IMR-90 (cell line): ENCODE measurements around the gene IRAK1. TPM values are rescaled to one million over a fixed set of nuclear protein-coding genes. Genes with fewer than 3 reads are reported as not detected.

ENCODE experiments used
- ATAC-seq: fragments of 200-7000 bp; cut with Tn5 transposase; 2 replicates; pipeline ENCODE4 v1.9.1; 2020; ENCODE audit warnings: low read depth, mild to moderate bottlenecking, moderate library complexity
- BruUV-seq: library from RNA; stranded (reverse); fragments of 400-500 nt; replicated peaks from 2 replicates; lab custom pipeline; 2021; lab: Mats Ljungman, UMichigan
- CTCF ChIA-PET: fragments of 300-600 bp; formaldehyde crosslinking; extraction: SDS; loops from one replicate; lab custom pipeline; 2021; ENCODE audit warnings: antibody characterized with exemption; lab: Yijun Ruan, JAX
- POLR2A ChIA-PET: fragments of 300-600 bp; sonication (Branson Sonifier 250); formaldehyde crosslinking; loops from one replicate; lab custom pipeline; 2022; ENCODE audit warnings: antibody characterized with exemption; ENCODE audit not compliant: unreplicated experiment; lab: Charles Lee
- DNase-seq: peaks from one replicate; pipeline ENCODE4 v3.0.0; 2013
- H2AFZ ChIP-seq: replicated peaks from 2 replicates; pipeline ENCODE3; 2013; ENCODE audit warnings: low read length, mild to moderate bottlenecking; ENCODE audit not compliant: poor library complexity
- H2AK5ac ChIP-seq: 2 replicates; pipeline ENCODE4 v1.6.1; 2013; ENCODE audit warnings: low read depth, low read length, inconsistent platforms
- H2AK9ac ChIP-seq: replicated peaks from 2 replicates; pipeline ENCODE3; 2013; ENCODE audit warnings: mild to moderate bottlenecking, low read depth, low read length, moderate library complexity; ENCODE audit not compliant: poor library complexity
- H2BK120ac ChIP-seq: 2 replicates; pipeline ENCODE4 v1.6.1; 2013; ENCODE audit warnings: low read depth, low read length, inconsistent platforms
- H2BK15ac ChIP-seq: 3 replicates; pipeline ENCODE4 v1.6.1; 2013; ENCODE audit warnings: low read depth, low read length, inconsistent platforms
- H2BK20ac ChIP-seq: 2 replicates; pipeline ENCODE4 v1.6.1; 2013; ENCODE audit warnings: low read depth, mild to moderate bottlenecking, inconsistent platforms, low read length, moderate library complexity
- H2BK5ac ChIP-seq: 2 replicates; pipeline ENCODE4 v1.6.1; 2013; ENCODE audit warnings: mild to moderate bottlenecking, low read depth, low read length, inconsistent platforms; ENCODE audit not compliant: poor library complexity, severe bottlenecking
- H3K14ac ChIP-seq: replicated peaks from 2 replicates; pipeline ENCODE4 v1.6.1; 2013; ENCODE audit warnings: low read depth, low read length, inconsistent platforms
- H3K18ac ChIP-seq: 2 replicates; pipeline ENCODE4 v1.6.1; 2013; ENCODE audit warnings: low read depth, low read length, control low read depth
- H3K23ac ChIP-seq: 2 replicates; pipeline ENCODE4 v1.6.1; 2013; ENCODE audit warnings: low read depth, low read length, inconsistent platforms
- H3K27ac ChIP-seq: 2 replicates; pipeline ENCODE4 v1.5.1; 2013; ENCODE audit warnings: mild to moderate bottlenecking, control low read depth, low read length; ENCODE audit not compliant: insufficient read depth
- H3K27me3 ChIP-seq: 2 replicates; pipeline ENCODE4 v1.6.1; 2013; ENCODE audit warnings: low read length; ENCODE audit not compliant: control insufficient read depth, insufficient read depth
- H3K36me3 ChIP-seq: 2 replicates; pipeline ENCODE4 v1.6.1; 2013; ENCODE audit warnings: low read length, mixed read lengths; ENCODE audit not compliant: control insufficient read depth, insufficient read depth
- H3K4ac ChIP-seq: 2 replicates; pipeline ENCODE4 v1.6.1; 2013; ENCODE audit warnings: low read depth, low read length, inconsistent platforms
- H3K4me1 ChIP-seq: 2 replicates; pipeline ENCODE4 v1.6.1; 2013; ENCODE audit warnings: low read length, mixed read lengths; ENCODE audit not compliant: control insufficient read depth, insufficient read depth
- H3K4me2 ChIP-seq: 2 replicates; pipeline ENCODE4 v1.6.1; 2013; ENCODE audit warnings: low read depth, mild to moderate bottlenecking, control low read depth, low read length, moderate library complexity
- H3K4me3 ChIP-seq: 2 replicates; pipeline ENCODE4 v1.5.1; 2013; ENCODE audit warnings: low read depth, mild to moderate bottlenecking, control low read depth, low read length, moderate library complexity; ENCODE audit not compliant: insufficient read depth
- H3K56ac ChIP-seq: 2 replicates; pipeline ENCODE4 v1.6.1; 2013; ENCODE audit warnings: low read length, inconsistent platforms; ENCODE audit not compliant: insufficient read depth; ENCODE audit errors: extremely low read depth
- H3K79me1 ChIP-seq, 2 experiments: 2 replicates each; pipeline ENCODE4 v1.6.1; 2013; ENCODE audit warnings: low read length in 2 of 2, inconsistent platforms in 1 of 2, low read depth in 1 of 2
- H3K9ac ChIP-seq: 2 replicates; pipeline ENCODE4 v1.6.1; 2013; ENCODE audit warnings: low read depth, low read length, control low read depth
- H3K9me1 ChIP-seq: 2 replicates; pipeline ENCODE4 v1.6.1; 2013; ENCODE audit warnings: low read length, inconsistent platforms; ENCODE audit not compliant: insufficient read depth
- H3K9me3 ChIP-seq: 2 replicates; pipeline ENCODE4 v1.6.1; 2013; ENCODE audit warnings: low read length; ENCODE audit not compliant: control insufficient read depth, insufficient read depth
- H4K20me1 ChIP-seq: 2 replicates; pipeline ENCODE4 v1.6.1; 2013; ENCODE audit warnings: low read length, inconsistent platforms; ENCODE audit not compliant: insufficient read depth
- H4K5ac ChIP-seq: 2 replicates; pipeline ENCODE4 v1.6.1; 2013; ENCODE audit warnings: mild to moderate bottlenecking, low read depth, low read length, control low read depth
- H4K8ac ChIP-seq, 2 experiments: 2 replicates each; pipeline ENCODE4 v1.6.1; 2013; ENCODE audit warnings: low read depth in 2 of 2, low read length in 2 of 2, control low read depth in 1 of 2, inconsistent platforms in 1 of 2
- H4K91ac ChIP-seq: 2 replicates; pipeline ENCODE4 v1.6.1; 2013; ENCODE audit warnings: low read depth, low read length, inconsistent platforms; ENCODE audit not compliant: insufficient read depth
- BHLHE40 ChIP-seq: fragments of 150-350 bp; IDR thresholded peaks from 2 replicates; pipeline ENCODE4 v1.6.1; 2016; ENCODE audit warnings: mild to moderate bottlenecking, low read depth, low read length
- CEBPB ChIP-seq: IDR thresholded peaks from 2 replicates; pipeline ENCODE4 v1.6.1; 2012; ENCODE audit warnings: low read depth, low read length, improper control_type of control experiment
- CHD1 ChIP-seq: IDR thresholded peaks from 2 replicates; pipeline ENCODE4 v1.6.1; 2012; ENCODE audit warnings: low read depth, low read length, improper control_type of control experiment
- FOS ChIP-seq: fragments of 150-350 bp; IDR thresholded peaks from 2 replicates; pipeline ENCODE4 v1.6.1; 2016; ENCODE audit warnings: low read depth, low read length
- MAFK ChIP-seq: IDR thresholded peaks from 2 replicates; pipeline ENCODE4 v1.6.1; 2012; ENCODE audit warnings: low read depth, low read length, improper control_type of control experiment
- MAZ ChIP-seq: IDR thresholded peaks from 2 replicates; pipeline ENCODE4 v1.6.1; 2012; ENCODE audit warnings: low read depth, mild to moderate bottlenecking, low read length, improper control_type of control experiment, moderate library complexity, borderline replicate concordance
- MXI1 ChIP-seq: IDR thresholded peaks from 2 replicates; pipeline ENCODE4 v1.6.1; 2012; ENCODE audit warnings: low read depth, mild to moderate bottlenecking, low read length, moderate library complexity, borderline replicate concordance
- NFE2L2 ChIP-seq: fragments of 150-350 bp; IDR thresholded peaks from 2 replicates; pipeline ENCODE4 v1.6.1; 2016; ENCODE audit warnings: low read depth, mild to moderate bottlenecking, low read length
- POLR2A ChIP-seq: IDR thresholded peaks from 2 replicates; pipeline ENCODE4 v1.6.1; 2012; ENCODE audit warnings: mild to moderate bottlenecking, low read depth, low read length
- RAD21 ChIP-seq: IDR thresholded peaks from 2 replicates; pipeline ENCODE4 v1.6.1; 2012; ENCODE audit warnings: low read length, improper control_type of control experiment
- RCOR1 ChIP-seq: IDR thresholded peaks from 2 replicates; pipeline ENCODE4 v1.6.1; 2012; ENCODE audit warnings: mild to moderate bottlenecking, low read length, improper control_type of control experiment; ENCODE audit not compliant: insufficient replicate concordance
- RFX5 ChIP-seq: IDR thresholded peaks from 2 replicates; pipeline ENCODE4 v1.8.0; 2012; ENCODE audit warnings: low read depth, mild to moderate bottlenecking, low read length, moderate library complexity
- SMC3 ChIP-seq: fragments of 150-350 bp; IDR thresholded peaks from 2 replicates; pipeline ENCODE4 v1.6.1; 2016; ENCODE audit warnings: low read depth, mild to moderate bottlenecking, antibody characterized with exemption, low read length, moderate library complexity
- WGBS, 2 experiments: methylation state at CpG; one replicate each; pipeline versions ENCODE4 v1.1.5 to v1.1.7; 2013; ENCODE audit warnings: missing lambda C conversion rate in 2 of 2; ENCODE audit not compliant: insufficient read length in 1 of 2; ENCODE audit errors: extremely low coverage in 2 of 2; 5-methylcytosine and 5-hydroxymethylcytosine counted together
- dilution Hi-C: fragments of 300-500 bp; cut with HindIII; formaldehyde crosslinking; loops from one replicate; pipeline ENCODE4 v1.14.3; 2018; ENCODE audit warnings: low sequenced_read_pairs; ENCODE audit not compliant: unreplicated experiment
- in situ Hi-C: fragments of 300-500 bp; cut with MboI; formaldehyde crosslinking; loops from 3 replicates; pipeline ENCODE4 v1.14.3; 2019; ENCODE audit warnings: low sequenced_read_pairs, inconsistent platforms, mixed read lengths
- intact Hi-C: fragments of 100-400 bp; cut with micrococcal nuclease; formaldehyde crosslinking; loops from 2 replicates; pipeline ENCODE4 v1.10.0; 2022
- polyA plus RNA-seq, 3 experiments: library from polyadenylated mRNA; depleted of rRNA; stranded (reverse); fragments of >200 nt; gene quantifications; 2 replicates each; pipeline ENCODE4 v1.2.3, GENCODE V29; 2012; ENCODE audit warnings: low replicate concordance in 1 of 3
- total RNA-seq: library from RNA; depleted of rRNA; stranded (reverse); fragments of >200 nt; gene quantifications from 2 replicates; pipeline ENCODE4 v1.2.3, GENCODE V29; 2012
- TF ChIP-seq, protein P1 (sequence below): fragments of 150-350 bp; IDR thresholded peaks from 2 replicates; pipeline ENCODE4 v1.6.1; 2016; ENCODE audit warnings: low read depth, mild to moderate bottlenecking, low read length, moderate library complexity, borderline replicate concordance
- TF ChIP-seq, protein P2 (sequence below): conservative IDR thresholded peaks from 2 replicates; pipeline ENCODE4 v1.5.1; 2012; ENCODE audit warnings: mild to moderate bottlenecking, low read depth, low read length, improper control_type of control experiment
- TF ChIP-seq, protein P3 (sequence below): fragments of 150-350 bp; IDR thresholded peaks from 2 replicates; pipeline ENCODE4 v1.6.1; 2017; ENCODE audit warnings: mild to moderate bottlenecking, antibody characterized with exemption, low read length, low read depth

IRAK1 gene
- total and polyA plus RNA-seq, 2 of the 4 experiments (the other 2 are of a cell fraction) = 33.3 to 50.2 TPM

DNA sequence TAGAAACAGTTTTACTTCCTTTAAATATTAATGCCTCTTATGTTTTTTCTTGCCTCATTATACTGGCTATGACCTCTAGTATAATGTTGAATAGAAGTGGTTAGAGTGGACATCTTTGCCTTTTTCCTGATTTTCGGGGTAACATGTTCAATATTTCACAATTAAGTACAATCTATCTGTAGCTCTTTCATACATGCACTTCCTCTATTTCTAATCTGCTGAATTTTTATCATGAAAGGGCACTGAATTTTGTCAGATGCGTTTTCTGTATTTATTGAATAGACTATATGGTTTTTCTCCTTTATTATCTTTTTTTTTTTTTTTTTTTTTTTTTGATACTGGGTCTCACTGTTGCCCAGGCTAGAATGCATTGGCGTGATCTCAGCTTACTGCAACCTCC lies 48.9 kb upstream of the IRAK1 start:
- POLR2A ChIA-PET = no interaction called here
- peaks cover 58% of the 10 kb centered on the region for H4K20me1 ChIP-seq
- intact Hi-C loops = no loop called here

More for the DNA sequence above, 48.9 kb upstream of the IRAK1 start:
- H4K5ac ChIP-seq = no peak overlapping the region
- H2BK120ac ChIP-seq = no peak overlapping the region
- H3K4me1 ChIP-seq = no peaks in the 10 kb centered on the region
- H3K56ac ChIP-seq = no peak overlapping the region
- no TSS peak for BruUV-seq
- H3K9me3 ChIP-seq = no peaks in the 10 kb centered on the region
- no peak overlapping the region for H4K8ac ChIP-seq
- H3K79me1 ChIP-seq = peaks cover 0 to 26% of the 10 kb centered on the region in 2 experiments; a peak in 3 of 4 replicates
- no peaks in the 10 kb centered on the region for H3K9me1 ChIP-seq
- TF ChIP-seq MAZ = no peak
- TF ChIP-seq MAFK = no peak
- TF ChIP-seq RCOR1 = no peak
- TF ChIP-seq RFX5 = no peak
- TF ChIP-seq POLR2A = no peak
- no peak for TF ChIP-seq MXI1
- no peak for TF ChIP-seq SMC3
- TF ChIP-seq CHD1 = no peak
- TF ChIP-seq BHLHE40 = no peak
- no peak for TF ChIP-seq CEBPB
- TF ChIP-seq, protein P1, sequence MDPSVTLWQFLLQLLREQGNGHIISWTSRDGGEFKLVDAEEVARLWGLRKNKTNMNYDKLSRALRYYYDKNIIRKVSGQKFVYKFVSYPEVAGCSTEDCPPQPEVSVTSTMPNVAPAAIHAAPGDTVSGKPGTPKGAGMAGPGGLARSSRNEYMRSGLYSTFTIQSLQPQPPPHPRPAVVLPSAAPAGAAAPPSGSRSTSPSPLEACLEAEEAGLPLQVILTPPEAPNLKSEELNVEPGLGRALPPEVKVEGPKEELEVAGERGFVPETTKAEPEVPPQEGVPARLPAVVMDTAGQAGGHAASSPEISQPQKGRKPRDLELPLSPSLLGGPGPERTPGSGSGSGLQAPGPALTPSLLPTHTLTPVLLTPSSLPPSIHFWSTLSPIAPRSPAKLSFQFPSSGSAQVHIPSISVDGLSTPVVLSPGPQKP = no peak
- TF ChIP-seq FOS = no peak
- no peak for TF ChIP-seq RAD21
- TF ChIP-seq, protein P2, sequence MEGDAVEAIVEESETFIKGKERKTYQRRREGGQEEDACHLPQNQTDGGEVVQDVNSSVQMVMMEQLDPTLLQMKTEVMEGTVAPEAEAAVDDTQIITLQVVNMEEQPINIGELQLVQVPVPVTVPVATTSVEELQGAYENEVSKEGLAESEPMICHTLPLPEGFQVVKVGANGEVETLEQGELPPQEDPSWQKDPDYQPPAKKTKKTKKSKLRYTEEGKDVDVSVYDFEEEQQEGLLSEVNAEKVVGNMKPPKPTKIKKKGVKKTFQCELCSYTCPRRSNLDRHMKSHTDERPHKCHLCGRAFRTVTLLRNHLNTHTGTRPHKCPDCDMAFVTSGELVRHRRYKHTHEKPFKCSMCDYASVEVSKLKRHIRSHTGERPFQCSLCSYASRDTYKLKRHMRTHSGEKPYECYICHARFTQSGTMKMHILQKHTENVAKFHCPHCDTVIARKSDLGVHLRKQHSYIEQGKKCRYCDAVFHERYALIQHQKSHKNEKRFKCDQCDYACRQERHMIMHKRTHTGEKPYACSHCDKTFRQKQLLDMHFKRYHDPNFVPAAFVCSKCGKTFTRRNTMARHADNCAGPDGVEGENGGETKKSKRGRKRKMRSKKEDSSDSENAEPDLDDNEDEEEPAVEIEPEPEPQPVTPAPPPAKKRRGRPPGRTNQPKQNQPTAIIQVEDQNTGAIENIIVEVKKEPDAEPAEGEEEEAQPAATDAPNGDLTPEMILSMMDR = no peak
- TF ChIP-seq, protein P3, sequence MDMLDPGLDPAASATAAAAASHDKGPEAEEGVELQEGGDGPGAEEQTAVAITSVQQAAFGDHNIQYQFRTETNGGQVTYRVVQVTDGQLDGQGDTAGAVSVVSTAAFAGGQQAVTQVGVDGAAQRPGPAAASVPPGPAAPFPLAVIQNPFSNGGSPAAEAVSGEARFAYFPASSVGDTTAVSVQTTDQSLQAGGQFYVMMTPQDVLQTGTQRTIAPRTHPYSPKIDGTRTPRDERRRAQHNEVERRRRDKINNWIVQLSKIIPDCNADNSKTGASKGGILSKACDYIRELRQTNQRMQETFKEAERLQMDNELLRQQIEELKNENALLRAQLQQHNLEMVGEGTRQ = no peak
- TF ChIP-seq NFE2L2 = no peak
- no peak overlapping the region for H3K4ac ChIP-seq
- in situ Hi-C loops (no loop called here), dilution Hi-C loops (no loop called here)
- no peak overlapping the region for H3K18ac ChIP-seq
- no peak overlapping the region for H3K4me2 ChIP-seq
- ATAC-seq = no peak
- no peaks in the 10 kb centered on the region for H3K27me3 ChIP-seq
- H3K14ac ChIP-seq = no peak overlapping the region
- no peak overlapping the region for H3K23ac ChIP-seq
- no peak overlapping the region for H3K9ac ChIP-seq
- WGBS, 2 experiments = no CpG with 5 or more reads among the region's 3 CpGs
- H2BK15ac ChIP-seq = no peak overlapping the region
- H3K4me3 ChIP-seq = no peak overlapping the region
- no peak overlapping the region for H2AK5ac ChIP-seq
- no peak overlapping the region for H3K27ac ChIP-seq
- no peak overlapping the region for H4K91ac ChIP-seq
- H2BK5ac ChIP-seq = no peak overlapping the region
- H3K36me3 ChIP-seq = no peaks in the 10 kb centered on the region
- no peak overlapping the region for H2AFZ ChIP-seq
- no peak overlapping the region for H2AK9ac ChIP-seq
- CTCF ChIA-PET = no interaction called here
- no peak overlapping the region for H2BK20ac ChIP-seq
- DNase-seq = no peak
